ENCODE measurements around the gene ZNF136. TPM values are rescaled to one million over a fixed set of nuclear protein-coding genes. Genes with fewer than 3 reads are reported as not detected.

ZNF136 gene
- total RNA-seq, 1 experiment from 2014 or later, result 4.0 TPM

GRCh38 chr19:12232961-12233360 lies 70.1 kb downstream of the ZNF136 start (continued):
- TF ChIP-seq FOSL1 (IDR thresholded peaks at IDR 0.05; ENCODE audit: low read depth) (no peak), POLR2AphosphoS5 (IDR thresholded peaks at IDR 0.05; ENCODE audit: low read depth, low read length) (no peak), SIN3A (IDR thresholded peaks at IDR 0.05; ENCODE audit: low read depth) (no peak), CEBPB (IDR thresholded peaks at IDR 0.05; ENCODE audit: low read depth) (no peak), TCF7L2 (IDR thresholded peaks at IDR 0.05; ENCODE audit: borderline replicate concordance, extremely low read depth, insufficient read depth, insufficient read length) (no peak), SRF (IDR thresholded peaks at IDR 0.05; ENCODE audit: low read depth) (no peak), ZNF274 (IDR thresholded peaks at IDR 0.05; ENCODE audit: low read depth, low read length) (no peak)
- TF ChIP-seq, protein P1, sequence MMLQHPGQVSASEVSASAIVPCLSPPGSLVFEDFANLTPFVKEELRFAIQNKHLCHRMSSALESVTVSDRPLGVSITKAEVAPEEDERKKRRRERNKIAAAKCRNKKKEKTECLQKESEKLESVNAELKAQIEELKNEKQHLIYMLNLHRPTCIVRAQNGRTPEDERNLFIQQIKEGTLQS (IDR thresholded peaks at IDR 0.05), result no peak

- Histone ChIP-seq H3K4me1 (ENCODE audit: control insufficient read depth in 1 of 2, insufficient read depth in 2 of 2, low read length in 2 of 2) (no peaks in the 10 kb centered on the region), H3K4me2 (ENCODE audit: low read length) (no peak overlapping the region), H3K36me3 (ENCODE audit: control insufficient read depth in 1 of 2, insufficient read depth in 2 of 2, low read length in 2 of 2) (no peaks in the 10 kb centered on the region), H3K27me3 (ENCODE audit: insufficient read depth, low read length) (no peaks in the 10 kb centered on the region), H3K79me2 (ENCODE audit: insufficient read depth, low read length) (no peaks in the 10 kb centered on the region), H2AFZ (ENCODE audit: low read depth, low read length, poor library complexity, severe bottlenecking) (no peak overlapping the region), H3K27ac (ENCODE audit: low read depth, low read length) (no peak overlapping the region), H3K9ac (ENCODE audit: low read length) (no peak overlapping the region), H3K4me3 (replicated peaks in 1 of 2; ENCODE audit: low read depth in 1 of 2, low read length in 2 of 2) (no peak overlapping the region), H3K9me3 (ENCODE audit: control insufficient read depth in 1 of 2, insufficient read depth in 1 of 2, low read depth in 1 of 2, low read length in 2 of 2) (no peaks in the 10 kb centered on the region; a peak in 1 of 4 replicates), H4K20me1 (ENCODE audit: insufficient read depth) (no peaks in the 10 kb centered on the region), H3K9me2 (ENCODE audit: insufficient read depth) (no peaks in the 10 kb centered on the region)
- ChIA-PET RAD21 (ENCODE audit: low non-redundant PET in 1 of 2, low total read pairs in 2 of 2, uncharacterized antibody in 2 of 2, unreplicated experiment in 2 of 2) (no interaction called here), POLR2A (no interaction called here), CTCF (no interaction called here)
- DNase-seq (ENCODE audit: low read depth, low spot score), result no peak
- TF ChIP-seq POLR2A (IDR thresholded peaks at IDR 0.05; ENCODE audit: borderline replicate concordance, extremely low read depth, insufficient read depth, insufficient read length), result no peak
- TF ChIP-seq CEBPB (IDR thresholded peaks at IDR 0.05; ENCODE audit: low read depth), result no peak
- TF ChIP-seq JUND (IDR thresholded peaks at IDR 0.05), result no peak
- TF ChIP-seq RAD21 (IDR thresholded peaks at IDR 0.05; ENCODE audit: low read depth), result no peak
- TF ChIP-seq EZH2 (IDR thresholded peaks at IDR 0.05), result no peak
- TF ChIP-seq ZBTB33 (IDR thresholded peaks at IDR 0.05; ENCODE audit: extremely low read depth, insufficient replicate concordance, low read length), result no peak
- no peak for TF ChIP-seq YY1 (IDR thresholded peaks at IDR 0.05; ENCODE audit: extremely low read depth, insufficient replicate concordance, low read depth, low read length)
- TF ChIP-seq ZFX (IDR thresholded peaks at IDR 0.05), result no peak
- TF ChIP-seq POLR2AphosphoS5 (IDR thresholded peaks at IDR 0.05; ENCODE audit: low read depth, low read length), result no peak
- no peak for TF ChIP-seq FOSL1 (IDR thresholded peaks at IDR 0.05; ENCODE audit: low read depth)
- TF ChIP-seq EZH2phosphoT487 (IDR thresholded peaks at IDR 0.05; ENCODE audit: borderline replicate concordance), result no peak
- no TSS peak for BruUV-seq (replicated peaks)
- intact Hi-C loops (cut with micrococcal nuclease), result no loop called here
- no peak for ATAC-seq
Measured at GRCh38 chr19:12237143-12237839, 74.4 kb downstream of the ZNF136 start.

Data from HCT116 (cell line).